ENCODE measurements around the gene DOCK1.
A peak's percentile ranks its signal among the peaks of the same experiment; 100 is the strongest.
"Not testable (repeated sequence)": the region's sequence is repeated elsewhere in the genome, so short reads cannot be mapped to it uniquely, and the experiment has no call there.

Gene DOCK1

GRCh38 chr10:126904818-126905701 is at the start of gene DOCK1:
DOCK1 (plus strand) TSS chr10:126905428; CDS start chr10:126905518, 90 bp downstream.
- DNase-seq (ENCODE audit: low read depth in 3 of 3) = peak in 1 of 3 experiments; percentile 16

- DNase-seq (ENCODE audit: low read depth in 3 of 3) = no peak
Observed at GRCh38 chr10:126857178-126857806, 47.9 kb upstream of the DOCK1 start.

- DNase-seq (ENCODE audit: low read depth in 3 of 3) = no peak
Observed at GRCh38 chr10:126867567-126868365, 37.5 kb upstream of the DOCK1 start.

- no peak for DNase-seq (ENCODE audit: low read depth in 3 of 3)
Observed at GRCh38 chr10:126868371-126868770, 36.9 kb upstream of the DOCK1 start.

GRCh38 chr10:126872135-126872534 is 33.1 kb upstream of the DOCK1 start:
- no peak for DNase-seq (ENCODE audit: low read depth in 3 of 3)

- DNase-seq (ENCODE audit: low read depth in 3 of 3) = no peak
Observed at GRCh38 chr10:126872768-126873167, 32.5 kb upstream of the DOCK1 start.

- no peak for DNase-seq (ENCODE audit: low read depth in 3 of 3)
Observed at GRCh38 chr10:126876456-126876855, 28.8 kb upstream of the DOCK1 start.

- DNase-seq (ENCODE audit: low read depth in 3 of 3) = no peak
Observed at GRCh38 chr10:126877390-126877789, 27.8 kb upstream of the DOCK1 start.

- DNase-seq (ENCODE audit: low read depth in 3 of 3) = no peak
Observed at GRCh38 chr10:126878594-126878993, 26.6 kb upstream of the DOCK1 start.

- no peak for DNase-seq (ENCODE audit: low read depth in 3 of 3)
Observed at GRCh38 chr10:126880926-126881325, 24.3 kb upstream of the DOCK1 start.

GRCh38 chr10:126882055-126882454 is 23.2 kb upstream of the DOCK1 start:
- not testable (repeated sequence) for DNase-seq (ENCODE audit: low read depth in 3 of 3)

- not testable (repeated sequence) for DNase-seq (ENCODE audit: low read depth in 3 of 3)
Observed at GRCh38 chr10:126888436-126888835, 16.8 kb upstream of the DOCK1 start.

- no peak for DNase-seq (ENCODE audit: low read depth in 3 of 3)
Observed at GRCh38 chr10:126889421-126889820, 15.8 kb upstream of the DOCK1 start.

- DNase-seq (ENCODE audit: low read depth in 3 of 3) = not testable (repeated sequence)
Observed at GRCh38 chr10:126890797-126891196, 14.4 kb upstream of the DOCK1 start.

- no peak for DNase-seq (ENCODE audit: low read depth in 3 of 3)
Observed at GRCh38 chr10:126892226-126893175, 12.7 kb upstream of the DOCK1 start.

GRCh38 chr10:126893206-126893605 is 12.0 kb upstream of the DOCK1 start:
- DNase-seq (ENCODE audit: low read depth in 3 of 3) = no peak

GRCh38 chr10:126893841-126894240 is 11.4 kb upstream of the DOCK1 start:
- DNase-seq (ENCODE audit: low read depth in 3 of 3) = no peak

GRCh38 chr10:126895214-126895781 is 9.9 kb upstream of the DOCK1 start:
- no peak for DNase-seq (ENCODE audit: low read depth in 3 of 3)

- no peak for DNase-seq (ENCODE audit: low read depth in 3 of 3)
Observed at GRCh38 chr10:126898460-126898859, 6.8 kb upstream of the DOCK1 start.

- not testable (repeated sequence) for DNase-seq (ENCODE audit: low read depth in 3 of 3)
Observed at GRCh38 chr10:126899529-126899928, 5.7 kb upstream of the DOCK1 start.

GRCh38 chr10:126902157-126902556 is 3.1 kb upstream of the DOCK1 start:
- no peak for DNase-seq (ENCODE audit: low read depth in 3 of 3)
